ENCODE data around the gene HNRNPA3.

HNRNPA3 gene

DNA sequence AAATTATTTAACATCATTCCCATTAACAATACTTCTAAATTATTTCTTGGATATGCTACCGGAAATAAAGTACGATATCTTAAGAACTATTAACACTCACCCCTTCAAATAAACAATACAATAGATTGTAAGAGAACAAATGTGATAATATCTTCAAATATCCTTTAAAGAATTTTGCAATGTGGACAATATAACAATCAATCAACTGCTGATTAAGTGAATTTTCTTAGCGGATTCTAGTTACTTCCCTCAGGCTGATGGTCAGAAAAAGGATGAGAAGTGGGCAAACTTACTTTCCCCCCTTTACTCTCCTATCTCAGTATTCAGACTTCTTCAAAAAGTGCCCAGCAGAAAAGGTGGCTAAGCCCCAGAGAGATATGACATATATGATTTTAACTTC, 41.1 kb downstream of the HNRNPA3 start:
- POLR2A ChIA-PET: interaction anchor here (5.1 kb wide), 1 partner anchor 11 kb away, joined by 29 read pairs; the partner anchor contains the start of gene NFE2L2
- CTCF ChIA-PET: interaction anchor here (1.3 to 2.3 kb wide), 2 partner anchors 10 to 11 kb away, joined by 5 to 18 read pairs; partner anchors contain the start of gene NFE2L2
- TF ChIP-seq HDGF (IDR thresholded peaks at IDR 0.05; ENCODE audit: borderline replicate concordance) (no peak), FOXA1 (IDR thresholded peaks at IDR 0.05) (no peak), BHLHE40 (IDR thresholded peaks at IDR 0.05; ENCODE audit: borderline replicate concordance) (no peak), SUZ12 (IDR thresholded peaks at IDR 0.05) (no peak), L3MBTL2 (conservative IDR thresholded peaks at IDR 0.05) (no peak), CTBP1 (IDR thresholded peaks at IDR 0.05; ENCODE audit: borderline replicate concordance) (no peak), NFRKB (IDR thresholded peaks at IDR 0.05) (no peak), ZNF384 (IDR thresholded peaks at IDR 0.05) (no peak), ELF4 (IDR thresholded peaks at IDR 0.05) (no peak), TARDBP (IDR thresholded peaks at IDR 0.05) (no peak), LEF1 (IDR thresholded peaks at IDR 0.05; ENCODE audit: borderline replicate concordance) (no peak)
- TF ChIP-seq, protein P1, sequence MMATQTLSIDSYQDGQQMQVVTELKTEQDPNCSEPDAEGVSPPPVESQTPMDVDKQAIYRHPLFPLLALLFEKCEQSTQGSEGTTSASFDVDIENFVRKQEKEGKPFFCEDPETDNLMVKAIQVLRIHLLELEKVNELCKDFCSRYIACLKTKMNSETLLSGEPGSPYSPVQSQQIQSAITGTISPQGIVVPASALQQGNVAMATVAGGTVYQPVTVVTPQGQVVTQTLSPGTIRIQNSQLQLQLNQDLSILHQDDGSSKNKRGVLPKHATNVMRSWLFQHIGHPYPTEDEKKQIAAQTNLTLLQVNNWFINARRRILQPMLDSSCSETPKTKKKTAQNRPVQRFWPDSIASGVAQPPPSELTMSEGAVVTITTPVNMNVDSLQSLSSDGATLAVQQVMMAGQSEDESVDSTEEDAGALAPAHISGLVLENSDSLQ (IDR thresholded peaks at IDR 0.05): no peak

GRCh38 chr2:177254433-177255226, 42.0 kb downstream of the HNRNPA3 start:
- TF ChIP-seq BHLHE40 (IDR thresholded peaks at IDR 0.05; ENCODE audit: borderline replicate concordance) (no peak), NFRKB (IDR thresholded peaks at IDR 0.05) (no peak), TARDBP (IDR thresholded peaks at IDR 0.05) (no peak), ELF4 (IDR thresholded peaks at IDR 0.05) (no peak), LEF1 (IDR thresholded peaks at IDR 0.05; ENCODE audit: borderline replicate concordance) (no peak), FOXA1 (IDR thresholded peaks at IDR 0.05) (no peak)
- TF ChIP-seq, protein P1 (IDR thresholded peaks at IDR 0.05): peak; percentile 85
- CTCF ChIA-PET: interaction anchor here (0.5 to 2.3 kb wide), 13 partner anchors 9 to 413 kb away, joined by 3 to 18 read pairs (median 4); partner anchors contain the start of gene NFE2L2
- peak; percentile 66 for DNase-seq (ENCODE audit: extremely low spot score)
- POLR2A ChIA-PET: interaction anchor here (0.7 to 5.1 kb wide), 4 partner anchors 10 to 43 kb away, joined by 3 to 29 read pairs (median 4); partner anchors contain the start of genes HNRNPA3 and NFE2L2

More for the DNA sequence above, 41.1 kb downstream of the HNRNPA3 start:
- DNase-seq (ENCODE audit: extremely low spot score): no peak

GRCh38 chr2:177255227-177255601, 42.6 kb downstream of the HNRNPA3 start:
- TF ChIP-seq TARDBP (IDR thresholded peaks at IDR 0.05): no peak
- TF ChIP-seq LEF1 (IDR thresholded peaks at IDR 0.05; ENCODE audit: borderline replicate concordance): no peak
- TF ChIP-seq ARNT (IDR thresholded peaks at IDR 0.05): no peak
- TF ChIP-seq BHLHE40 (IDR thresholded peaks at IDR 0.05; ENCODE audit: borderline replicate concordance): no peak
- no peak for TF ChIP-seq FOXK2 (IDR thresholded peaks at IDR 0.05)
- no peak for TF ChIP-seq L3MBTL2 (conservative IDR thresholded peaks at IDR 0.05)
- TF ChIP-seq CTBP1 (IDR thresholded peaks at IDR 0.05; ENCODE audit: borderline replicate concordance): no peak
- no peak for TF ChIP-seq HDGF (IDR thresholded peaks at IDR 0.05; ENCODE audit: borderline replicate concordance)
- TF ChIP-seq SUZ12 (IDR thresholded peaks at IDR 0.05): no peak
- no peak for DNase-seq (ENCODE audit: extremely low spot score)
- POLR2A ChIA-PET: interaction anchor here (0.7 to 5.1 kb wide), 4 partner anchors 9 to 43 kb away, joined by 3 to 29 read pairs (median 4); partner anchors contain the start of genes HNRNPA3 and NFE2L2
- CTCF ChIA-PET: interaction anchor here (0.5 to 2.3 kb wide), 12 partner anchors 9 to 413 kb away, joined by 3 to 18 read pairs (median 4); partner anchors contain the start of gene NFE2L2

- ChIA-PET CTCF (interaction anchor here (2.2 kb wide), 1 partner anchor 92 kb away, joined by 16 read pairs; no protein-coding TSS in a partner anchor), POLR2A (no interaction called here)
- TF ChIP-seq TARDBP (IDR thresholded peaks at IDR 0.05) (no peak), NFRKB (IDR thresholded peaks at IDR 0.05) (no peak), FOXM1 (IDR thresholded peaks at IDR 0.05; ENCODE audit: borderline replicate concordance) (no peak), ELF4 (IDR thresholded peaks at IDR 0.05) (no peak), CTBP1 (IDR thresholded peaks at IDR 0.05; ENCODE audit: borderline replicate concordance) (no peak), FOXK2 (IDR thresholded peaks at IDR 0.05) (no peak), BHLHE40 (IDR thresholded peaks at IDR 0.05; ENCODE audit: borderline replicate concordance) (no peak)
- TF ChIP-seq, protein P1 (IDR thresholded peaks at IDR 0.05): no peak
- DNase-seq (ENCODE audit: extremely low spot score): no peak
These were observed 43.4 kb downstream of the HNRNPA3 start for GRCh38 chr2:177256026-177256425.

- TF ChIP-seq SUZ12 (IDR thresholded peaks at IDR 0.05) (no peak), LEF1 (IDR thresholded peaks at IDR 0.05; ENCODE audit: borderline replicate concordance) (no peak), SP1 (IDR thresholded peaks at IDR 0.05) (no peak), L3MBTL2 (conservative IDR thresholded peaks at IDR 0.05) (no peak), NFRKB (IDR thresholded peaks at IDR 0.05) (no peak), TARDBP (IDR thresholded peaks at IDR 0.05) (no peak), FOXA1 (IDR thresholded peaks at IDR 0.05) (no peak), FOXM1 (IDR thresholded peaks at IDR 0.05; ENCODE audit: borderline replicate concordance) (no peak)
- ChIA-PET POLR2A (no interaction called here), CTCF (no interaction called here)
- no peak for DNase-seq (ENCODE audit: extremely low spot score)
These were observed 44.1 kb downstream of the HNRNPA3 start for GRCh38 chr2:177256695-177257094.

DNA sequence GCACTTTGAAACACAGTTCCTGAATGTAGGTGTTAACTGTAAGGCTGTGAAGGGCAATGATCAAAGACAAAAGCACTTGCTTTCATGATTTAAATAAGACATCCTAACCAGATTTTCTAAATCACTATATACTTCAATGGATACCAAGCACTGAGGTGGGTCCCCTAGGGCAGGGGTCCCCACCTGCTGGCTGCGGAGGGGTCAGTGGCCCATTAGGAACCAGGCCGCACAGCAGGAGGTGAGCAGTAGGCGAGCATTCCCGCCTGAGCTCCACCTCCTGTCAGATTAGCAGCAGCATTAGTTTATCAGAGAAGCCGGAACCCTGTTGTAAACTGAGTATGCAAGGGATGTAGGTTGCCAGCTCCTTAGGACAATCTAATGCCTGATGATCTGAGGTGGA, 44.9 kb downstream of the HNRNPA3 start:
- TF ChIP-seq SP1 (IDR thresholded peaks at IDR 0.05) (no peak), FOXA1 (IDR thresholded peaks at IDR 0.05) (no peak), CTBP1 (IDR thresholded peaks at IDR 0.05; ENCODE audit: borderline replicate concordance) (no peak), BHLHE40 (IDR thresholded peaks at IDR 0.05; ENCODE audit: borderline replicate concordance) (no peak), SUZ12 (IDR thresholded peaks at IDR 0.05) (no peak), ARNT (IDR thresholded peaks at IDR 0.05) (no peak), FOXK2 (IDR thresholded peaks at IDR 0.05) (no peak), ZNF384 (IDR thresholded peaks at IDR 0.05) (no peak), ELF4 (IDR thresholded peaks at IDR 0.05) (no peak), TARDBP (IDR thresholded peaks at IDR 0.05) (no peak), L3MBTL2 (conservative IDR thresholded peaks at IDR 0.05) (no peak)
- TF ChIP-seq, protein P1 (IDR thresholded peaks at IDR 0.05): no peak
- ChIA-PET CTCF (no interaction called here), POLR2A (no interaction called here)

More for the DNA sequence above, 44.9 kb downstream of the HNRNPA3 start:
- no peak for DNase-seq (ENCODE audit: extremely low spot score)

All from HEK293T (cell line).